OCI-LY7 (cell line): ENCODE results near the gene PIP5K1C.

ENCODE experiments used
- CTCF ChIP-seq: fragments of 200-600 bp; sonication (generic); conservative IDR thresholded peaks from 2 replicates; pipeline ENCODE4 v1.5.1; 2014; ENCODE audit warnings: mild to moderate bottlenecking, antibody characterized with exemption, low read length, moderate library complexity, mixed read lengths
- EZH2phosphoT487 ChIP-seq: fragments of 200-600 bp; sonication (generic); IDR thresholded peaks from 2 replicates; pipeline ENCODE4 v1.6.1; 2018; ENCODE audit warnings: low read depth, borderline replicate concordance, mild to moderate bottlenecking, mixed run types, antibody characterized with exemption, low read length, moderate library complexity, mixed read lengths

- no peak for TF ChIP-seq CTCF
- TF ChIP-seq EZH2phosphoT487: no peak
Observed at GRCh38 chr19:3669082-3669946, 31.0 kb downstream of the PIP5K1C start.
